GM12878 (cell line): Measurements from ENCODE around the gene THUMPD3. TPM values are rescaled to one million over a fixed set of nuclear protein-coding genes. Genes with fewer than 3 reads are reported as not detected.

Experiments used
- ATAC-seq: fragments of 200-7000 bp; cut with Tn5 transposase; 3 replicates; pipeline ENCODE4 v1.9.1; 2020; ENCODE audit warnings: mild to moderate bottlenecking, moderate library complexity
- BruUV-seq: library from RNA; stranded (reverse); fragments of 400-500 nt; replicated peaks from 2 replicates; lab custom pipeline; 2021; lab: Mats Ljungman, UMichigan
- CTCF ChIA-PET: fragments of 300-600 bp; sonication (Branson Sonifier 250); formaldehyde crosslinking; extraction: SDS; loops from one replicate; lab custom pipeline; 2021; ENCODE audit warnings: inconsistent platforms; lab: Yijun Ruan, JAX
- POLR2A ChIA-PET: fragments of 350-600 bp; formaldehyde crosslinking; extraction: SDS; loops from one replicate; lab custom pipeline; 2021; ENCODE audit warnings: inconsistent platforms; lab: Charles Lee
- RAD21 ChIA-PET: fragments of 300-600 bp; sonication (Branson Sonifier 250); formaldehyde crosslinking; loops from one replicate; lab custom pipeline; 2023; ENCODE audit warnings: antibody characterized with exemption; ENCODE audit not compliant: unreplicated experiment; lab: Charles Lee
- SMC1A ChIA-PET: fragments of 300-600 bp; sonication (Branson Sonifier 250); formaldehyde crosslinking; loops from one replicate; lab custom pipeline; 2023; ENCODE audit not compliant: unreplicated experiment, uncharacterized antibody; lab: Charles Lee
- DNase-seq: peaks from one replicate; pipeline ENCODE4 v3.0.0-alpha.2; 2011; ENCODE audit warnings: low read depth, low spot score
- FAIRE-seq: peaks from 3 replicates; lab custom pipeline; 2011; peaks lifted over from hg19 to GRCh38; lab: Jason Lieb, UNC
- H2AFZ ChIP-seq: 2 replicates; pipeline ENCODE4 v1.6.0; 2011; ENCODE audit warnings: low read depth, low read length, control low read depth; ENCODE audit not compliant: control insufficient read depth
- H3K27ac ChIP-seq: 2 replicates; pipeline ENCODE4 v1.5.1; 2011; ENCODE audit warnings: control low read depth; ENCODE audit not compliant: control insufficient read depth, insufficient read depth
- H3K27me3 ChIP-seq, 2 experiments: replicated peaks in 1 of 2; 2 replicates each; pipeline versions ENCODE4 v1.6.0 to v1.6.1; 2011; ENCODE audit warnings: low read length in 1 of 2; ENCODE audit not compliant: control insufficient read depth in 2 of 2, insufficient read depth in 2 of 2
- H3K36me3 ChIP-seq, 2 experiments: 2 replicates each; pipeline ENCODE4 v1.5.1; 2011; ENCODE audit warnings: low read length in 1 of 2; ENCODE audit not compliant: control insufficient read depth in 2 of 2, insufficient read depth in 2 of 2
- H3K4me1 ChIP-seq: 2 replicates; pipeline ENCODE4 v1.6.1; 2011; ENCODE audit warnings: mild to moderate bottlenecking, low read length, moderate library complexity, mixed read lengths; ENCODE audit not compliant: control insufficient read depth, insufficient read depth
- H3K4me2 ChIP-seq: 2 replicates; pipeline ENCODE4 v1.6.0; 2011; ENCODE audit warnings: control low read depth; ENCODE audit not compliant: control insufficient read depth, insufficient read depth
- H3K4me3 ChIP-seq: fragments of 200-600 bp; sonication (generic); 2 replicates; pipeline ENCODE4 v1.5.1; 2016
- H3K79me2 ChIP-seq: 2 replicates; pipeline ENCODE4 v1.6.0; 2011; ENCODE audit warnings: low read length; ENCODE audit not compliant: control insufficient read depth, insufficient read depth
- H3K9ac ChIP-seq: 2 replicates; pipeline ENCODE4 v1.8.0; 2011; ENCODE audit warnings: low read length, control low read depth, mixed read lengths; ENCODE audit not compliant: control insufficient read depth, insufficient read depth
- H3K9me3 ChIP-seq: replicated peaks from 3 replicates; pipeline ENCODE4 v1.5.1; 2011; ENCODE audit warnings: mild to moderate bottlenecking, low read length; ENCODE audit not compliant: control insufficient read depth, insufficient read depth
- H4K20me1 ChIP-seq: 2 replicates; pipeline ENCODE4 v1.6.0; 2011; ENCODE audit not compliant: control insufficient read depth, insufficient read depth
- RAD21 ChIP-seq: IDR thresholded peaks from 2 replicates; pipeline ENCODE4 v1.6.1; 2011; ENCODE audit warnings: mild to moderate bottlenecking, low read depth, low read length, moderate library complexity; ENCODE audit not compliant: insufficient read depth
- ZBTB33 ChIP-seq: fragments of 450-650 bp; IDR thresholded peaks from 2 replicates; pipeline ENCODE4 v1.6.1; 2017; ENCODE audit warnings: mild to moderate bottlenecking
- WGBS: methylation state at CpG from one replicate; pipeline ENCODE4 v1.1.6; 2016; ENCODE audit warnings: low lambda C conversion rate; ENCODE audit not compliant: insufficient replicate concordance, insufficient coverage; ENCODE audit errors: missing lambda C conversion rate; 5-methylcytosine and 5-hydroxymethylcytosine counted together
- in situ Hi-C: fragments of 300-500 bp; cut with MboI; formaldehyde crosslinking; loops from 9 replicates; pipeline ENCODE4 v1.14.3; 2018; ENCODE audit warnings: mixed read lengths
- intact Hi-C: fragments of 100-400 bp; cut with micrococcal nuclease; formaldehyde crosslinking; loops from one replicate; pipeline ENCODE4 v1.14.2; 2022; ENCODE audit not compliant: unreplicated experiment
- polyA plus RNA-seq, 11 experiments: library from polyadenylated mRNA; depleted of rRNA in 4 of 11; unstranded in 6 of 11; stranded (reverse) in 5 of 11; fragments of >200 nt; fragmentation: Nextera tagmentation in 4 of 11; fragmentation: Illumina TruSeq in 1 of 11; extraction: Ambion mirVana in 4 of 11; extraction: Trizol in 1 of 11; gene quantifications; 1 replicate in 1 of 11; 2 replicates in 10 of 11; pipeline versions ENCODE4 v1.2.1 to v1.2.3, GENCODE V29; 2011 to 2016; ENCODE audit warnings: inconsistent platforms in 2 of 11, missing spikeins in 2 of 11, low read depth in 1 of 11
- total RNA-seq, 4 experiments: library from RNA; depleted of rRNA in 3 of 4; stranded (reverse); fragments of >200 nt in 3 of 4; fragmentation: Illumina TruSeq in 1 of 4; extraction: Trizol in 1 of 4; gene quantifications; 2 replicates each; pipeline versions ENCODE4 v1.2.1 to v1.2.3, GENCODE V29; 2013 to 2021

THUMPD3 gene
- total and polyA plus RNA-seq, 10 of the 15 experiments (the other 5 are each of a cell fraction or from before 2014, with no cell fraction given) = 28.7 to 47.4 (median 41.8) TPM

- TF ChIP-seq ZBTB33 = no peak
Observed at GRCh38 chr3:9332250-9333030, 30.4 kb upstream of the THUMPD3 start (continued).

- TF ChIP-seq RAD21 = no peak
- Histone ChIP-seq H3K4me1 (no peaks in the 10 kb centered on the region; the same call in 1 of the 2 replicates), H2AFZ (no peak overlapping the region), H3K79me2 (no peaks in the 10 kb centered on the region), H3K4me2 (no peak overlapping the region), H3K4me3 (no peak overlapping the region), H3K27me3 (no peaks in the 10 kb centered on the region), H4K20me1 (no peaks in the 10 kb centered on the region), H3K36me3 (no peaks in the 10 kb centered on the region), H3K9me3 (no peaks in the 10 kb centered on the region), H3K27ac (no peak overlapping the region), H3K9ac (no peak overlapping the region)
- no peak for ATAC-seq
- in situ Hi-C loops = no loop called here
- ChIA-PET CTCF (no interaction called here), POLR2A (no interaction called here), RAD21 (no interaction called here), SMC1A (interaction anchor here (1.0 to 1.1 kb wide), 2 partner anchors 13 to 36 kb away, joined by 3 read pairs; no protein-coding TSS in a partner anchor)
- WGBS = 0% methylated on average over 1 of the region's 1 CpG
- no TSS peak for BruUV-seq
- FAIRE-seq = no peak
- DNase-seq = no peak
- intact Hi-C loops = no loop called here
Observed at GRCh38 chr3:9339761-9340471, 22.9 kb upstream of the THUMPD3 start.
